Activated CD8-positive, alpha-beta T cell treated with anti-CD3 and anti-CD28 coated beads for 36 hours (primary cell): ENCODE results near the gene SDR42E1. TPM values are rescaled to one million over a fixed set of nuclear protein-coding genes. Genes with fewer than 3 reads are reported as not detected.

Experiments used
- ATAC-seq: fragments of 200-7000 bp; cut with Tn5 transposase; one replicate; pipeline ENCODE4 v1.10.0; 2021; ENCODE audit warnings: mild to moderate bottlenecking, moderate library complexity
- CTCF ChIA-PET: fragments of 350-600 bp; sonication (Branson Sonifier 250); formaldehyde crosslinking; loops from one replicate; lab custom pipeline; 2021; ENCODE audit warnings: antibody characterized with exemption; lab: Charles Lee
- POLR2A ChIA-PET: fragments of 350-600 bp; sonication (Branson Sonifier 250); formaldehyde crosslinking; loops from one replicate; lab custom pipeline; 2021; ENCODE audit warnings: antibody characterized with exemption; lab: Charles Lee
- DNase-seq: peaks from one replicate; pipeline ENCODE4 v3.0.0-alpha.2; 2020
- H3K27ac Mint-ChIP-seq: one replicate; pipeline ENCODE4 v1.8.0; 2021; ENCODE audit warnings: mild to moderate bottlenecking, mixed read lengths
- H3K27me3 Mint-ChIP-seq: one replicate; pipeline ENCODE4 v1.8.0; 2021; ENCODE audit warnings: mixed read lengths
- H3K36me3 Mint-ChIP-seq: one replicate; pipeline ENCODE4 v1.8.0; 2021; ENCODE audit warnings: low read depth, mixed read lengths
- H3K4me1 Mint-ChIP-seq: one replicate; pipeline ENCODE4 v1.8.0; 2021; ENCODE audit warnings: low read depth, mixed read lengths
- H3K4me3 Mint-ChIP-seq: one replicate; pipeline ENCODE4 v1.8.0; 2021; ENCODE audit warnings: mild to moderate bottlenecking, moderate library complexity, mixed read lengths
- H3K9me3 Mint-ChIP-seq: one replicate; pipeline ENCODE4 v1.8.0; 2021; ENCODE audit warnings: mixed read lengths
- CTCF ChIP-seq: fragments of 200-600 bp; IDR thresholded peaks from one replicate; pipeline ENCODE4 v1.8.0; 2022; ENCODE audit warnings: antibody characterized with exemption, mild to moderate bottlenecking
- intact Hi-C: fragments of 100-400 bp; cut with micrococcal nuclease; formaldehyde crosslinking; loops from one replicate; pipeline ENCODE4 v1.10.0; 2022
- total RNA-seq, 2 experiments: library from RNA; stranded (reverse); gene quantifications; one replicate each; pipeline ENCODE4 v1.2.3, GENCODE V29; 2021

Gene SDR42E1
- total RNA-seq, 2 experiments from 2014 or later, result 7.1 to 9.2 TPM

DNA sequence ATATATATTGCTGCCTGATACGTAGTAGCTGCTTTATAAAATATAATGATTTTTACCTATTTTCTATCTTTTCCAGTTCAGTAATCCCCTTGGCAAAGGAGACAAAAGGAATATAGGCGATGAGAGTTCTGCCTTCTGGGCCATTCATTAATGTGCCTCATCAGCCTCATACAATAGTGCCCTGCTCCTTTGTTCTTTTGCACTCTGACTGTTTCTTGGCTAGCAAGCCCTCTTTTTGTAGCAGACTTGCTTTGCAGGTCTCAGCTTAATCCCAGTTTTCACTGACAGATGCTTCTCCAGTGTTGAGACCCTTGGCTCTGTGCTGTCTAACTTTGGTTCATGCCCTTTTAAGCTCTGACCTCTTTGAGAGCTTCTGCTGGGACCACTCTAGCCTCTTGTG is 34.2 kb upstream of the SDR42E1 start:
- Mint-ChIP-seq H3K27ac (no peak overlapping the region), H3K4me1 (no peaks in the 10 kb centered on the region), H3K36me3 (no peaks in the 10 kb centered on the region), H3K4me3 (no peak overlapping the region), H3K9me3 (no peaks in the 10 kb centered on the region), H3K27me3 (peaks cover 8% of the 10 kb centered on the region)
- CTCF ChIA-PET, result interaction anchor here (1.2 kb wide), 1 partner anchor 16 kb away, joined by 6 read pairs; no protein-coding TSS in a partner anchor
- no peak for TF ChIP-seq CTCF
- intact Hi-C loops, result no loop called here
- ATAC-seq, result no peak
- DNase-seq, result no peak
- POLR2A ChIA-PET, result no interaction called here

- Mint-ChIP-seq H3K4me3 (no peak overlapping the region), H3K27ac (no peak overlapping the region), H3K4me1 (no peaks in the 10 kb centered on the region), H3K9me3 (no peaks in the 10 kb centered on the region), H3K27me3 (peaks cover 5% of the 10 kb centered on the region), H3K36me3 (no peaks in the 10 kb centered on the region)
- ATAC-seq (no peak), DNase-seq (no peak)
- ChIA-PET CTCF (no interaction called here), POLR2A (no interaction called here)
- no peak for TF ChIP-seq CTCF
- intact Hi-C loops, result no loop called here
Measured at GRCh38 chr16:82044585-82044911, 33.3 kb upstream of the SDR42E1 start.

- DNase-seq (no peak), ATAC-seq (no peak)
- Mint-ChIP-seq H3K36me3 (no peaks in the 10 kb centered on the region), H3K9me3 (no peaks in the 10 kb centered on the region), H3K27ac (no peak overlapping the region), H3K4me1 (no peaks in the 10 kb centered on the region), H3K4me3 (no peak overlapping the region), H3K27me3 (peaks cover 5% of the 10 kb centered on the region)
- CTCF ChIA-PET, result no interaction called here
- POLR2A ChIA-PET, result no interaction called here
- intact Hi-C loops, result no loop called here
- TF ChIP-seq CTCF, result no peak
Measured at GRCh38 chr16:82043680-82044584, 32.7 kb upstream of the SDR42E1 start.

DNA sequence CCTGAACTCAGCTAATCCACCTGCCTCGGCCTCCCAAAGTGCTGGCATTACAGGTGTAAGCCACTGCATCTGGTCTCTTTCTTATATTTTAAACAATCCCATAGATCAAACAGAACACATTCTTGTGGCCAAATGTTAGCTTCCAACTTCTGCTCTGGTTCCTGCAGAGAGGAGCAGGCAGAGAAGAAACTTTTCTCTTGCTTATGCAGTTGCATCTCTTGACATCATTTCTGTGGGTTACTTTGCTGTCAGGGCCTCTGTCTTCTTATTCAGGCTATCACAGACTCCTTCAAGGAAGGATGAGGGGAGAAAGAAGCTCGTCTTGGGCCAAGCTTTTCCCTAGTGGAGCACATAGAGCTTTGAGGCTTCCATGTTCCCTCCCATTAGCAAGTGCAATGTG is 31.6 kb upstream of the SDR42E1 start:
- no peak for ATAC-seq
- peaks cover 5% of the 10 kb centered on the region for H3K27me3 Mint-ChIP-seq
- ChIA-PET CTCF (interaction anchor here (0.9 kb wide), 1 partner anchor 175 kb away, joined by 3 read pairs; no protein-coding TSS in a partner anchor), POLR2A (no interaction called here)
- H3K4me1 Mint-ChIP-seq, result no peaks in the 10 kb centered on the region
- no peak overlapping the region for H3K27ac Mint-ChIP-seq
- H3K4me3 Mint-ChIP-seq, result no peak overlapping the region
- no peaks in the 10 kb centered on the region for H3K36me3 Mint-ChIP-seq
- DNase-seq, result no peak
- no peaks in the 10 kb centered on the region for H3K9me3 Mint-ChIP-seq
- TF ChIP-seq CTCF, result no peak
- intact Hi-C loops, result no loop called here

GRCh38 chr16:82042144-82042543 is 30.9 kb upstream of the SDR42E1 start:
- CTCF ChIA-PET, result interaction anchor here (0.9 kb wide), 1 partner anchor 176 kb away, joined by 3 read pairs; no protein-coding TSS in a partner anchor
- Mint-ChIP-seq H3K4me1 (no peaks in the 10 kb centered on the region), H3K4me3 (no peak overlapping the region), H3K27ac (no peak overlapping the region), H3K9me3 (no peaks in the 10 kb centered on the region), H3K36me3 (no peaks in the 10 kb centered on the region), H3K27me3 (peaks cover 2% of the 10 kb centered on the region)
- no peak for DNase-seq
- POLR2A ChIA-PET, result no interaction called here
- TF ChIP-seq CTCF, result no peak
- ATAC-seq, result no peak
- intact Hi-C loops, result no loop called here
